PC-3 (cell line): Measurements from ENCODE around the gene FXYD1. TPM values are rescaled to one million over a fixed set of nuclear protein-coding genes. Genes with fewer than 3 reads are reported as not detected.
A peak's percentile ranks its signal among the peaks of the same experiment; 100 is the strongest.
"Not testable (repeated sequence)": the region's sequence is repeated elsewhere in the genome, so short reads cannot be mapped to it uniquely, and the experiment has no call there.

Experiments
- ATAC-seq: fragments of 200-7000 bp; cut with Tn5 transposase; 2 replicates; pipeline ENCODE4 v1.9.1; 2020; ENCODE audit warnings: mild to moderate bottlenecking, moderate library complexity
- BruUV-seq: library from RNA; stranded (reverse); fragments of 400-500 nt; replicated peaks from 2 replicates; lab custom pipeline; 2021; lab: Mats Ljungman, UMichigan
- CTCF ChIA-PET: fragments of 300-600 bp; sonication (Branson Sonifier 250); formaldehyde crosslinking; loops from one replicate; lab custom pipeline; 2022; ENCODE audit warnings: antibody characterized with exemption; lab: Charles Lee
- POLR2A ChIA-PET: fragments of 300-600 bp; sonication (Branson Sonifier 250); formaldehyde crosslinking; loops from one replicate; lab custom pipeline; 2022; ENCODE audit warnings: antibody characterized with exemption; ENCODE audit not compliant: unreplicated experiment; lab: Charles Lee
- DNase-seq: peaks from one replicate; pipeline ENCODE4 v3.0.0-alpha.2; 2015
- H2AFZ ChIP-seq: fragments of 300-600 bp; sonication (generic); 2 replicates; pipeline ENCODE4 v1.6.0; 2016; ENCODE audit warnings: antibody characterized with exemption, low read length
- H3F3A ChIP-seq: fragments of 300-600 bp; sonication (generic); one replicate; pipeline ENCODE4 v1.6.0; 2017; ENCODE audit warnings: antibody characterized with exemption, low read length, control low read depth, mild to moderate bottlenecking; ENCODE audit not compliant: unreplicated experiment
- H3K27ac ChIP-seq: fragments of 300-600 bp; sonication (generic); 2 replicates; pipeline ENCODE4 v1.5.1; 2016; ENCODE audit warnings: mild to moderate bottlenecking, low read length
- H3K27me3 ChIP-seq: fragments of 300-600 bp; sonication (generic); 2 replicates; pipeline ENCODE4 v1.6.1; 2016; ENCODE audit warnings: low read length, mixed read lengths
- H3K36me3 ChIP-seq: fragments of 300-600 bp; sonication (generic); 2 replicates; pipeline ENCODE4 v1.6.1; 2016; ENCODE audit warnings: low read depth, mixed run types, low read length, mixed read lengths
- H3K4me1 ChIP-seq: fragments of 300-600 bp; sonication (generic); 2 replicates; pipeline ENCODE4 v1.5.1; 2016; ENCODE audit warnings: low read length; ENCODE audit not compliant: insufficient read depth
- H3K4me2 ChIP-seq: fragments of 300-600 bp; sonication (generic); 2 replicates; pipeline ENCODE4 v1.6.0; 2016; ENCODE audit warnings: low read length
- H3K4me3 ChIP-seq: fragments of 300-600 bp; sonication (generic); 2 replicates; pipeline ENCODE4 v1.5.1; 2016; ENCODE audit warnings: mild to moderate bottlenecking, low read length, mixed read lengths
- H3K79me2 ChIP-seq: fragments of 300-600 bp; sonication (generic); 2 replicates; pipeline ENCODE4 v1.6.1; 2017; ENCODE audit warnings: low read length, mixed read lengths
- H3K9ac ChIP-seq: fragments of 300-600 bp; sonication (generic); 2 replicates; pipeline ENCODE4 v1.6.0; 2016; ENCODE audit warnings: mild to moderate bottlenecking, low read length
- H3K9me2 ChIP-seq: fragments of 300-600 bp; sonication (generic); replicated peaks from 2 replicates; pipeline ENCODE4 v1.6.1; 2016; ENCODE audit warnings: mixed run types, low read length, mixed read lengths
- H3K9me3 ChIP-seq: fragments of 300-600 bp; sonication (generic); 2 replicates; pipeline ENCODE4 v1.6.1; 2016; ENCODE audit warnings: low read length, mixed read lengths
- H4K20me1 ChIP-seq: fragments of 300-600 bp; sonication (generic); 2 replicates; pipeline ENCODE4 v1.6.1; 2016; ENCODE audit warnings: low read length, mixed read lengths
- EZH2 ChIP-seq: fragments of 300-600 bp; sonication (generic); IDR thresholded peaks from one replicate; pipeline ENCODE4 v1.6.1; 2017; ENCODE audit warnings: antibody characterized with exemption, mild to moderate bottlenecking, low read length; ENCODE audit not compliant: unreplicated experiment
- EZH2phosphoT487 ChIP-seq: fragments of 300-600 bp; sonication (generic); IDR thresholded peaks from 2 replicates; pipeline ENCODE4 v1.6.1; 2018; ENCODE audit warnings: mild to moderate bottlenecking, antibody characterized with exemption, low read length, borderline replicate concordance
- intact Hi-C: fragments of 100-400 bp; cut with micrococcal nuclease; formaldehyde crosslinking; loops from 2 replicates; pipeline ENCODE4 v1.9.0; 2023
- total RNA-seq: library from RNA; depleted of rRNA; stranded (reverse); fragments of >200 nt; gene quantifications from 2 replicates; pipeline ENCODE4 v1.2.3, GENCODE V29; 2014
- TF ChIP-seq, protein P1 (sequence below): fragments of 300-600 bp; sonication (generic); conservative IDR thresholded peaks from 2 replicates; pipeline ENCODE4 v1.5.1; 2017; ENCODE audit warnings: antibody characterized with exemption, low read depth, mild to moderate bottlenecking, low read length

Gene FXYD1
- total RNA-seq, 1 experiment from 2014 or later, result not detected

- no peak for TF ChIP-seq EZH2
- TF ChIP-seq, protein P1, sequence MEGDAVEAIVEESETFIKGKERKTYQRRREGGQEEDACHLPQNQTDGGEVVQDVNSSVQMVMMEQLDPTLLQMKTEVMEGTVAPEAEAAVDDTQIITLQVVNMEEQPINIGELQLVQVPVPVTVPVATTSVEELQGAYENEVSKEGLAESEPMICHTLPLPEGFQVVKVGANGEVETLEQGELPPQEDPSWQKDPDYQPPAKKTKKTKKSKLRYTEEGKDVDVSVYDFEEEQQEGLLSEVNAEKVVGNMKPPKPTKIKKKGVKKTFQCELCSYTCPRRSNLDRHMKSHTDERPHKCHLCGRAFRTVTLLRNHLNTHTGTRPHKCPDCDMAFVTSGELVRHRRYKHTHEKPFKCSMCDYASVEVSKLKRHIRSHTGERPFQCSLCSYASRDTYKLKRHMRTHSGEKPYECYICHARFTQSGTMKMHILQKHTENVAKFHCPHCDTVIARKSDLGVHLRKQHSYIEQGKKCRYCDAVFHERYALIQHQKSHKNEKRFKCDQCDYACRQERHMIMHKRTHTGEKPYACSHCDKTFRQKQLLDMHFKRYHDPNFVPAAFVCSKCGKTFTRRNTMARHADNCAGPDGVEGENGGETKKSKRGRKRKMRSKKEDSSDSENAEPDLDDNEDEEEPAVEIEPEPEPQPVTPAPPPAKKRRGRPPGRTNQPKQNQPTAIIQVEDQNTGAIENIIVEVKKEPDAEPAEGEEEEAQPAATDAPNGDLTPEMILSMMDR, result no peak
- TF ChIP-seq EZH2phosphoT487, result no peak
- intact Hi-C loops, result no loop called here
- DNase-seq, result no peak
- H3F3A ChIP-seq, result no peaks in the 10 kb centered on the region
- H3K27ac ChIP-seq, result no peak overlapping the region
- H3K36me3 ChIP-seq, result no peaks in the 10 kb centered on the region
- no peak overlapping the region for H3K4me3 ChIP-seq
- BruUV-seq, result no TSS peak
- no peak overlapping the region for H3K9ac ChIP-seq
- H4K20me1 ChIP-seq, result peaks cover 12% of the 10 kb centered on the region; the same call in 1 of the 2 replicates
- peaks cover 14% of the 10 kb centered on the region for H3K4me1 ChIP-seq
- no peak for ATAC-seq
- no peaks in the 10 kb centered on the region for H3K9me2 ChIP-seq
- no peak overlapping the region for H3K4me2 ChIP-seq
- POLR2A ChIA-PET, result no interaction called here
- H3K9me3 ChIP-seq, result no peaks in the 10 kb centered on the region
- CTCF ChIA-PET, result no interaction called here
- no peaks in the 10 kb centered on the region for H3K27me3 ChIP-seq
- H2AFZ ChIP-seq, result no peak overlapping the region
- H3K79me2 ChIP-seq, result peaks cover 20% of the 10 kb centered on the region
Observed at GRCh38 chr19:35151273-35152065, 12.8 kb downstream of the FXYD1 start.

GRCh38 chr19:35153129-35153522 is 14.5 kb downstream of the FXYD1 start:
- DNase-seq, POLR2A ChIA-PET, H3K27me3 ChIP-seq, H3K4me3 ChIP-seq, CTCF ChIA-PET, H3K9me3 ChIP-seq, H2AFZ ChIP-seq, H3K27ac ChIP-seq, H3F3A ChIP-seq, BruUV-seq, ATAC-seq, intact Hi-C loops, H3K9me2 ChIP-seq, H3K9ac ChIP-seq: not testable (repeated sequence)
- Histone ChIP-seq H3K4me1 (peaks cover 14% of the 10 kb centered on the region), H3K79me2 (peaks cover 34% of the 10 kb centered on the region), H3K4me2 (0 out of 2 replicates have a peak overlapping the region, but pooled peaks have one; percentile 98), H4K20me1 (peaks cover 13% of the 10 kb centered on the region; the same call in 1 of the 2 replicates), H3K36me3 (peaks cover 11% of the 10 kb centered on the region)

GRCh38 chr19:35153701-35154524 is 15.3 kb downstream of the FXYD1 start:
- H2AFZ ChIP-seq, result peak overlapping the region; percentile 74
- peak overlapping the region; percentile 88 for H3K9ac ChIP-seq
- ATAC-seq, result peak; percentile 59
- peak; percentile 58 for DNase-seq
- peak overlapping the region; percentile 75 for H3K4me3 ChIP-seq
- H3K27ac ChIP-seq, result no peak overlapping the region
- H3K27me3 ChIP-seq, result no peaks in the 10 kb centered on the region
- intact Hi-C loops, result no loop called here
- peak overlapping the region; percentile 98 for H3K4me2 ChIP-seq
- CTCF ChIA-PET, result interaction anchor here (0.5 to 0.7 kb wide), 2 partner anchors 13 to 14 kb away, joined by 3 to 4 read pairs; no protein-coding TSS in a partner anchor
- H3K36me3 ChIP-seq, result peaks cover 12% of the 10 kb centered on the region
- H3K79me2 ChIP-seq, result peaks cover 34% of the 10 kb centered on the region
- TF ChIP-seq EZH2phosphoT487, result no peak
- TF ChIP-seq, protein P1, result peak; percentile 54
- H3F3A ChIP-seq, result no peaks in the 10 kb centered on the region
- no peaks in the 10 kb centered on the region for H3K9me2 ChIP-seq
- POLR2A ChIA-PET, result interaction anchor here (0.7 kb wide), 1 partner anchor 182 kb away, joined by 26 read pairs; no protein-coding TSS in a partner anchor
- H3K9me3 ChIP-seq, result no peaks in the 10 kb centered on the region
- H4K20me1 ChIP-seq, result peaks cover 13% of the 10 kb centered on the region; the same call in 1 of the 2 replicates
- BruUV-seq, result no TSS peak
- H3K4me1 ChIP-seq, result peaks cover 14% of the 10 kb centered on the region
